K562 (cell line): ENCODE results near the gene DHRS7C.

ENCODE experiments used
- CHD2 ChIP-seq: IDR thresholded peaks from 2 replicates; pipeline ENCODE4 v1.6.1; 2011; ENCODE audit warnings: low read depth, low read length
- EP300 ChIP-seq: IDR thresholded peaks from 2 replicates; pipeline ENCODE4 v1.6.1; 2012; ENCODE audit warnings: low read length, improper control_type of control experiment
- JUND ChIP-seq, 2 experiments: IDR thresholded peaks; 2 replicates in 1 of 2; 3 replicates in 1 of 2; pipeline ENCODE4 v1.6.1; 2011; ENCODE audit warnings: borderline replicate concordance in 2 of 2, low read depth in 2 of 2, low read length in 2 of 2, improper control_type of control experiment in 1 of 2, missing biosample characterization in 1 of 2, missing genetic modification characterization in 1 of 2, missing genetic modification reagents in 1 of 2
- LCOR ChIP-seq: sonication (generic); formaldehyde crosslinking; IDR thresholded peaks from 2 replicates; pipeline ENCODE4 v1.8.0; 2022; ENCODE audit warnings: mild to moderate bottlenecking, missing genetic modification reagents
- NR3C1 ChIP-seq: sonication (generic); formaldehyde crosslinking; IDR thresholded peaks from 2 replicates; pipeline ENCODE4 v1.8.1; 2022; ENCODE audit warnings: missing genetic modification reagents
- PTBP1 ChIP-seq: fragments of 200-400 bp; formaldehyde crosslinking; IDR thresholded peaks from 2 replicates; pipeline ENCODE4 v1.6.1; 2017; ENCODE audit warnings: low read depth, low read length
- ZNF23 ChIP-seq: fragments of 250-450 bp; sonication (Bioruptor Pico); IDR thresholded peaks from 2 replicates; pipeline ENCODE4 v1.4.0; 2020; ENCODE audit warnings: mild to moderate bottlenecking
- TF ChIP-seq, protein P1 (sequence below), 3 experiments: IDR thresholded peaks in 2 of 3; conservative IDR thresholded peaks in 1 of 3; 2 replicates each; pipeline ENCODE4 v1.5.1; 2011 to 2012; ENCODE audit warnings: low read length in 3 of 3, mild to moderate bottlenecking in 3 of 3, control low read depth in 2 of 3, improper control_type of control experiment in 1 of 3, inconsistent platforms in 1 of 3, low read depth in 1 of 3, mixed read lengths in 1 of 3, moderate library complexity in 1 of 3; ENCODE audit not compliant: insufficient read depth in 2 of 3

DNA sequence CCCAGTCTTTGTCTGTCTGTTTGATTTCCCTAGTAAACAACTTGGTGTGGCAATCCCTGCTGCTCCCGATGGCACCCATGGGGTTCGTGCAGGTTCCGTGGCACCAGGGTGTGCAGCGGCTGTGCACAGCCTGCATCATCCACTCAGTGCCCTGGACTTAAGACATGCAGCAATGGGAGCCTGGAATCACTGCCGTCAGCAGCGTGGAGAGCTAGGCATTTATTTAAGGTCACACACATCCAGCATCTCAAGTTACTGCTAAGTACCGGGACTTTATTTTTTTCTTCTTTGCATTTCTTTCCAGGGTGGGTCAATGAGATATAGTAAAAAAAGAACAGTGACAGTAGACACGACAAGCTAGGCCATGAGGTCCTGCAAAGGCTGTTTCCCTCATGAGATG, 2.8 kb downstream of the DHRS7C start:
- TF ChIP-seq ZNF23 = no peak
- TF ChIP-seq PTBP1 = no peak
- TF ChIP-seq LCOR (CRISPR knock-in tag) = no peak
- no peak for TF ChIP-seq EP300
- no peak for TF ChIP-seq NR3C1
- no peak for TF ChIP-seq CHD2
- TF ChIP-seq, protein P1, sequence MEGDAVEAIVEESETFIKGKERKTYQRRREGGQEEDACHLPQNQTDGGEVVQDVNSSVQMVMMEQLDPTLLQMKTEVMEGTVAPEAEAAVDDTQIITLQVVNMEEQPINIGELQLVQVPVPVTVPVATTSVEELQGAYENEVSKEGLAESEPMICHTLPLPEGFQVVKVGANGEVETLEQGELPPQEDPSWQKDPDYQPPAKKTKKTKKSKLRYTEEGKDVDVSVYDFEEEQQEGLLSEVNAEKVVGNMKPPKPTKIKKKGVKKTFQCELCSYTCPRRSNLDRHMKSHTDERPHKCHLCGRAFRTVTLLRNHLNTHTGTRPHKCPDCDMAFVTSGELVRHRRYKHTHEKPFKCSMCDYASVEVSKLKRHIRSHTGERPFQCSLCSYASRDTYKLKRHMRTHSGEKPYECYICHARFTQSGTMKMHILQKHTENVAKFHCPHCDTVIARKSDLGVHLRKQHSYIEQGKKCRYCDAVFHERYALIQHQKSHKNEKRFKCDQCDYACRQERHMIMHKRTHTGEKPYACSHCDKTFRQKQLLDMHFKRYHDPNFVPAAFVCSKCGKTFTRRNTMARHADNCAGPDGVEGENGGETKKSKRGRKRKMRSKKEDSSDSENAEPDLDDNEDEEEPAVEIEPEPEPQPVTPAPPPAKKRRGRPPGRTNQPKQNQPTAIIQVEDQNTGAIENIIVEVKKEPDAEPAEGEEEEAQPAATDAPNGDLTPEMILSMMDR (IDR thresholded peaks at IDR 0.05 in 2 of 3, conservative IDR thresholded peaks at IDR 0.05 in 1 of 3; ENCODE audit: insufficient read depth in 2 of 3, low read depth in 1 of 3, low read length in 3 of 3) = no peak
- TF ChIP-seq JUND (IDR thresholded peaks at IDR 0.05; ENCODE audit: borderline replicate concordance, low read depth, low read length) = no peak
- TF ChIP-seq JUND (tag; IDR thresholded peaks at IDR 0.05; ENCODE audit: borderline replicate concordance, low read depth, low read length) = no peak
